Nucleus accumbens (tissue), 56 donors: Measurements from ENCODE around the gene ASF1B.
"Not testable (repeated sequence)": the region's sequence is repeated elsewhere in the genome, so short reads cannot be mapped to it uniquely, and the experiment has no call there.

Source experiments
- DNase-seq, 56 donors: peaks; one replicate each; lab custom pipeline; 2025; lab: John Stamatoyannopoulos, UW

The ASF1B gene

DNA sequence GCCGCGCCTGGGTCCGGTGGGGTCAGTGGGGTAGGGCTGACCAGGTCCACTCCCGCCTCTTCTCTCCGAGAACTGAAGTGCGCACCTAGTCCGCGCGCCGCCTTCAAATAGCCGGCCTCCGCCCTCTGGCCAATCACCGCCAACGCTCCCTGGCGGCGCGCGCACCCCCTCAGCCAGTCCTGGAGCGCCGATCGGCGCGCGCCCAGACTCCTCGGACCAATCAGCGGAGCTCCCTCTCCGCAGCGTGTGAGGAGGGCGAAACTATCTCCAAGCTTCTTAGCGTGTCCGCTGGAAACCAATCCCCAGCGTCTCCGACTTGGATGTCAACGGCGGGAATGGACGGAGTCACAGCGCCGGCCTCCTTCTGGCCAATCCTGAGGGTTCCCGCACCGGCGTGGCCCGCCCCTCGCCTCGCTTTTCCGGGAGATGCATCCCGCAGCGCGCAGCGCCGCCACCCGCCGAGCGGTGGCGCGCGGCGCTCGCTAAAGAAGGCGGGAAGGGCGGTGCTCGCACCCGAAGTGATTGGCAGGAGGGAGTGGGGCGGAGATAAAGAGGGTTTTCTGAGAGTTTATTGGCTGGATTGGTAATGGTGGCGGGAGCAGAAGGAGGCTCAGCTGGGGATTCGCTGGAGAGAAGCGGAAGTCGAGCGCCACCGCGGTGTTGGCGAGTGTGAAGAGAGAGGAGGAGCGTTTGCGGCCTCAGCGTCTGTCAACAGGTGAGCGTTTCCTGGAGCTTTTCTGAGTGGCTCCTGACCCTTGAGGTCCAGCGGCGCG is at the start of gene ASF1B:
Gene ASF1B (minus strand): TSS at position 81 of the 773 bp plus-strand sequence. CDS start 133 bp downstream, outside the sequence.
- DNase-seq: peak; percentile 85 to 100 (median 99)

- DNase-seq: not testable (repeated sequence)
These were observed 49.3 kb upstream of the ASF1B start for GRCh38 chr19:14185691-14186090.

DNA sequence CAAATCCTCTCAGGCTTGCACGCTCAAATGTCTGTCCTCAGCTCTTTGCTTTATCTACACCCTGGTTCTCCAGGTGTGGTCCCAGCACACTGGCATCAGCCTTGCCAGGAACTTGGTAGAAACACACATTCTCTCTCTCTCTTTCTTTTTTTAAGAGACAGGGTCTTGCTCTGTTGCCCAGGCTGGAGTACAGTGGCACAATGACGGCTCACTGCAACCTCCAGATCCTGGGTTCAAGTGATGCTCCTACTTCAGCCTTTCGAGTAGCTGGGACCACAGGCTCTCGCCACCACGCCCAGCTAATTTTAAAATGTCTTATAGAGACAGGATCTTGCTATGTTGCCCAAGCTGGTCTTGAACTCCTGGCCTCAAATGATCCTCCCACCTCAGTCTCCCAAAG is 48.8 kb upstream of the ASF1B start:
- no peak for DNase-seq

DNA sequence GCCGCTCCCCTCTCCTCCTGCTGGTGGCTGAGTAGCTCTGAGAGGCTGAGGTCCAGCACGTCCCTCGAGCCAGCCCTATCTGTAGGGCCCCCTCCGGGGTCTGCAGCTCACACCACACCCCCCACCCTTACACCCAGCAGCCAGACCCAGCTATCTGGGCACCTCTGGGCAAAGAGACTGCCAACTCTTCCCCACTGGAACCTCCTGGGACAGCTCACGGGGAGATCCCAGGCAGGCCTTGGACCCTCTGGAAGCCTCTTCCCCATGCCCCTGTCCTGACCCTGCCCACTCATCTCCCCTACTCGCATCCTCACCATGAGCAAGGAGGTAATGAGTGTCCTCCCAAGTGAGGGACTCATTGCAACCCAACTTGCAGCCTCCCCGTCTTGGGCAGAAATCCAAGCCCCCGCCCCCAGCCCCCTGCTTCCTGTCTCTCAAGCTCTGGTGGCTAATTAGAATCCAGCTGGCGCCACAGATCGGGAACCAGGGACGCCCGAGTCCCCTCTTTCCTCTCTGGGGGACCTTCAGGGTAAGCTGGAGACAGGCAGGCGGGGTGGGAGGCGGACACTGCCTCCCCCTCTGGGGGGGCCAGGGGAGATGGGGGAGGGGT is 47.5 kb upstream of the ASF1B start:
- DNase-seq: no peak

DNA sequence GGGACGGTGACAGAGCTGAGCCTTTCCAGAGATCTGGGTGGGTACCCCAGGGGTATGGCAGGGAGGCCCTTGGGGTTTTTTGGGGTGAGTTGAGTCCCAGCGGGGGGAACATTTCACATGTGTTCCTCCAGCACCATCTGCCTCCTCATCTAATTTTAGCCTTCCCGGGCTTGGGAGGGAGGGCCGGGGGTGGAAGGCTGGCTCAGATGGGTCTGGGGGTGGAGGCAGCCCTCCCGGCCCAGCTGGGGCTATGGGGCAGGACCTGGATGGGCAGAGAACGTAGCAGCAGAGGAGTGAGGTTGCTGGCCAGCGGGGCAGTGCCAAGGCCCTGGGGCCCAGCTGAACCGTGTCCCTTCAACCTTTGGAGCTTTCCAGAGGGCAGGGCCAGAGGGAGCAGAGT is 46.1 kb upstream of the ASF1B start:
- DNase-seq: peak in 1 of 56 donors; percentile 16

DNA sequence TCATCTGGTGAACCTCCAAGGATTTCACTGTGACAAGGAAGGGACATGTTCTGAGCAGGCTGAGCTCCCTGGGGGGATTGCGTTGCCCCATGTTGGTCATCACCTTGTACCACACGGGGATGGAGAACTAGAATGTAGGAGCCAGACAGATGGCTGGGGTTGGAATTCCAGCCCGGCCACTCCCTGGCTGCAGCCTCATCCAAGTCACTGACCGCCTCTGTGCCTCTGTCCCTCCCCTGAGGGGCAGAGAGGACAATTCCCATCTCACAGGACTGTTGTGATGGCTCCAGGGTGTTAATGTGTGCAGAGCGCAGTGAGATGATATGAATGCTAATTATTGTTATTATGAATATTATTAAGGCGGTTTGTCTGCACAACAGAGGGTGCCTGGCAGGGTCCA is 45.5 kb upstream of the ASF1B start:
- no peak for DNase-seq

GRCh38 chr19:14181199-14181598 is 44.8 kb upstream of the ASF1B start:
- DNase-seq: not testable (repeated sequence)

DNA sequence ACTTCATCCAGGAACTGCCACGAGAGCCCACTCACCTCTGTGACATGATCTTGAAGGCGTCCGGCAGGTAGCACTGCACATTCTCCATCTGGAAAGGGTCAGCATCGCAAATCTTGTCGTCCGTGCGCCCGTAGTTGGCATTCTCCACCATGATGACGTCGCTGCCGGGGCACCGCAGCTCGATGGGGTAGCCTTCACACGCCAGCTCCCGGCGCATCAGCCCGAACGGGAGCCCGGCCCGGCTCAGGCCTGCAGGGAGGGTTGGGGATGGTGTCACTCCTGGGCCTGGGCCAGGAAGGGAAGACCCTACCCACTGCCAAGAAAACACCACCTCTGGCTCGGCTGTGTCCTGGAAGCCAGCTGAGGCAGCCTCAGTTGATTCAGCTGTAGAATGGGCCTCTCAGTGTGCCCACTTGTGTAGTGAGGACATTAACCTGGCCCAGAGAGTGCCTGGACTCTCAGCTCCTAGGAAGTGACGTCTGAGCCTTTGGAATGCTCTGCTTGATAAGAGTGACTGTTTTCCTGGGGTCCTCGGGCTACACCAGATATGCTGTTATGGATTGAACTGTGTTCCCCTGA is 41.2 kb upstream of the ASF1B start:
- no peak for DNase-seq

- no peak for DNase-seq
These were observed 39.0 kb upstream of the ASF1B start for GRCh38 chr19:14175351-14175792.

- no peak for DNase-seq
These were observed 38.5 kb upstream of the ASF1B start for GRCh38 chr19:14174883-14175282.

- no peak for DNase-seq
These were observed 32.6 kb upstream of the ASF1B start for GRCh38 chr19:14168993-14169392.

- no peak for DNase-seq
These were observed 32.0 kb upstream of the ASF1B start for GRCh38 chr19:14168259-14168972.

- no peak for DNase-seq
These were observed 31.3 kb upstream of the ASF1B start for GRCh38 chr19:14167576-14168138.

DNA sequence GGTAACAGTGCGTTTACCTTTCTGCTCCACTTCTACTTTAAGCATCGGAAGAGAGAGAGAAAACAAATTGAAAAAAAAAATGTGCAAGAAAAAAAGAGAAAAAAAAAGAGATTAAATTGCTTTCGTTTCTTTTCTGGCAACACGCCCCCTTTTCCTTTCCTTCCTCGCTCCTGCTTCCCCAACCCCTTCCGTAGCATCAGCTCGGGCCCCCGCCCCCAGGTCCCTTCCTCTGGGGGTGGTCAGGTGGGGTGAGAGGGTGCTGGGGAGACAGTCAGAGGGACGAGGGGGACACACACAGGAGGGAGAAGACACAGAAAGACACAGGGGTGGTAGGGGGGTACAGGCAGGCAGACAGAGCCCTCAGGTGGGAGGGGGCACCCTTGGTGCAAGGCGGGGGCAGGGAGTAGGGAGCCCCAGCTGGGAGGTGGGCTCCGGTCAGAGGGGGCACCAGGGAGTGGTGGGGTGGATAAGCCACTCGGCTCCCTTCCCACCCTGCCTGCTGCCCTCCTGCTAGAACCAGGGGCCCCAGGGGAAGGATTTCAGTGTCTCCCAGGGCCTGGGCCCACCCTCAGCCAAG is 30.7 kb upstream of the ASF1B start:
- DNase-seq: no peak

- no peak for DNase-seq
These were observed 29.8 kb upstream of the ASF1B start for GRCh38 chr19:14165990-14166830.

- no peak for DNase-seq
These were observed 28.5 kb upstream of the ASF1B start for GRCh38 chr19:14164724-14165493.

GRCh38 chr19:14164082-14164481 is 27.7 kb upstream of the ASF1B start:
- no peak for DNase-seq

GRCh38 chr19:14162871-14163297 is 26.5 kb upstream of the ASF1B start:
- no peak for DNase-seq

DNA sequence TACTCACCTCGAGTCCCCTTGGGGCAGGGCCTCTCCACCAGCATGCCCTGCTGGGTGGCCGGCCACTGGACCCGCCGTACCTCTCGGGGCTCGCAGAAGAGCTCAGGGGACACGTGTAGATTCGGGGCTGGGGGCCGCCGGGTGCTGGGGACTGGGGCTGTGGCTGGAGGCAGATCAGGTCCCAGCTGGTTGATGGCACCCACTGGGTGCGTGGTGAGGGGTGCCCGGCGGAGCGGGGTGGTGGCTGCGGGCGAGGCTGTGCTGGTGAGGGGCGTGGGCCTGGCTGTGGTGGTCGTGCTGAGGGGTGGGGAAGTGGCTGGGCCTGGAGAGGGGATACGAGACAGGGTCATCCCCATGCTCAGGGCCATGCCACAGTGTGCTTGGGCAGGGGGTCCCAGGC is 24.9 kb upstream of the ASF1B start:
- DNase-seq: no peak
